K562 (cell line): Measurements from ENCODE around the gene FAM136A. TPM values are rescaled to one million over a fixed set of nuclear protein-coding genes. Genes with fewer than 3 reads are reported as not detected.

Experiments used
- COPS2 ChIP-seq: fragments of 450-650 bp; conservative IDR thresholded peaks from 2 replicates; pipeline ENCODE4 v1.6.1; 2016; ENCODE audit warnings: mild to moderate bottlenecking, moderate library complexity
- CREM ChIP-seq: IDR thresholded peaks from 2 replicates; pipeline ENCODE4 v1.6.1; 2014; ENCODE audit warnings: antibody characterized with exemption, low read depth
- DMBX1 ChIP-seq: fragments of 250-450 bp; sonication (Bioruptor Pico); IDR thresholded peaks from 2 replicates; pipeline ENCODE4 v1.8.0; 2022; ENCODE audit warnings: inconsistent platforms, mild to moderate bottlenecking, moderate library complexity, borderline replicate concordance
- GABPB2 ChIP-seq: fragments of 250-450 bp; sonication (Bioruptor Pico); conservative IDR thresholded peaks from 2 replicates; pipeline ENCODE4 v1.5.1; 2021; ENCODE audit warnings: mild to moderate bottlenecking
- HMG20A ChIP-seq: fragments of 450-650 bp; formaldehyde crosslinking; conservative IDR thresholded peaks from 2 replicates; pipeline ENCODE4 v1.4.0; 2020; ENCODE audit warnings: mild to moderate bottlenecking, mixed read lengths
- HMGN3 ChIP-seq: IDR thresholded peaks from 2 replicates; pipeline ENCODE4 v1.6.1; 2011; ENCODE audit warnings: borderline replicate concordance, low read depth, mild to moderate bottlenecking, mixed read lengths, low read length; ENCODE audit not compliant: insufficient read length; ENCODE audit errors: extremely low read depth
- KDM2B ChIP-seq: fragments of 250-450 bp; sonication (Bioruptor Pico); IDR thresholded peaks from 2 replicates; pipeline ENCODE4 v1.8.0; 2021; ENCODE audit warnings: mild to moderate bottlenecking, moderate library complexity
- OTX1 ChIP-seq: fragments of 450-650 bp; formaldehyde crosslinking; IDR thresholded peaks from 2 replicates; pipeline ENCODE4 v1.4.0; 2022; ENCODE audit warnings: mild to moderate bottlenecking
- RBM25 ChIP-seq: fragments of 200-400 bp; formaldehyde crosslinking; IDR thresholded peaks from 2 replicates; pipeline ENCODE4 v1.6.1; 2018; ENCODE audit warnings: low read length, low read depth, moderate library complexity; ENCODE audit not compliant: severe bottlenecking
- SMARCA4 ChIP-seq: fragments of 450-650 bp; IDR thresholded peaks from 2 replicates; pipeline ENCODE4 v1.6.1; 2016
- SMC3 ChIP-seq: conservative IDR thresholded peaks from 2 replicates; pipeline ENCODE4 v1.6.1; 2011; ENCODE audit warnings: low read depth, low read length, improper control_type of control experiment; ENCODE audit not compliant: insufficient read depth
- ZNF212 ChIP-seq: fragments of 450-650 bp; formaldehyde crosslinking; IDR thresholded peaks from 2 replicates; pipeline ENCODE4 v1.4.0; 2020; ENCODE audit warnings: mild to moderate bottlenecking
- ZNF280A ChIP-seq: fragments of 450-650 bp; IDR thresholded peaks from 2 replicates; pipeline ENCODE4 v1.6.1; 2018; ENCODE audit warnings: mild to moderate bottlenecking, low read depth; ENCODE audit not compliant: partially characterized antibody
- polyA plus RNA-seq, 8 experiments: library from polyadenylated mRNA; depleted of rRNA in 4 of 8; stranded (reverse) in 5 of 8; unstranded in 3 of 8; fragments of >200 nt; fragmentation: Nextera tagmentation in 2 of 8; fragmentation: Illumina TruSeq in 1 of 8; extraction: Ambion mirVana in 2 of 8; extraction: Trizol in 1 of 8; gene quantifications; 2 replicates each; pipeline versions ENCODE4 v1.2.1 to v1.2.3, GENCODE V29; 2011 to 2014; ENCODE audit warnings: inconsistent platforms in 1 of 8, missing spikeins in 1 of 8
- total RNA-seq, 7 experiments: library from RNA; depleted of rRNA in 6 of 7; stranded (reverse); fragments of >200 nt in 6 of 7; fragmentation: Illumina TruSeq in 2 of 7; extraction: Trizol in 2 of 7; gene quantifications; 2 replicates each; pipeline versions ENCODE4 v1.2.1 to v1.2.3, GENCODE V29; 2011 to 2021; ENCODE audit warnings: low replicate concordance in 1 of 7
- TF ChIP-seq, protein P1 (sequence below): fragments of 450-650 bp; formaldehyde crosslinking; IDR thresholded peaks from 2 replicates; pipeline ENCODE4 v1.4.0; 2022; ENCODE audit warnings: missing genetic modification characterization
- TF ChIP-seq, protein P2 (sequence below): fragments of 250-450 bp; sonication (Bioruptor Pico); IDR thresholded peaks from 2 replicates; pipeline ENCODE4 v1.5.1; 2021; ENCODE audit warnings: mild to moderate bottlenecking
- TF ChIP-seq, protein P3 (sequence below): fragments of 250-450 bp; sonication (Bioruptor Pico); IDR thresholded peaks from 2 replicates; pipeline ENCODE4 v1.8.0; 2022; ENCODE audit warnings: moderate library complexity, mild to moderate bottlenecking, inconsistent platforms
- TF ChIP-seq, protein P4 (sequence below): fragments of 250-450 bp; sonication (Bioruptor Pico); IDR thresholded peaks from 2 replicates; pipeline ENCODE4 v1.5.0; 2021; ENCODE audit warnings: mild to moderate bottlenecking, borderline replicate concordance

Gene FAM136A
- total and polyA plus RNA-seq, 9 of the 15 experiments (the other 6 are each of a cell fraction or from before 2014, with no cell fraction given) = 89.0 to 151 (median 104) TPM

DNA sequence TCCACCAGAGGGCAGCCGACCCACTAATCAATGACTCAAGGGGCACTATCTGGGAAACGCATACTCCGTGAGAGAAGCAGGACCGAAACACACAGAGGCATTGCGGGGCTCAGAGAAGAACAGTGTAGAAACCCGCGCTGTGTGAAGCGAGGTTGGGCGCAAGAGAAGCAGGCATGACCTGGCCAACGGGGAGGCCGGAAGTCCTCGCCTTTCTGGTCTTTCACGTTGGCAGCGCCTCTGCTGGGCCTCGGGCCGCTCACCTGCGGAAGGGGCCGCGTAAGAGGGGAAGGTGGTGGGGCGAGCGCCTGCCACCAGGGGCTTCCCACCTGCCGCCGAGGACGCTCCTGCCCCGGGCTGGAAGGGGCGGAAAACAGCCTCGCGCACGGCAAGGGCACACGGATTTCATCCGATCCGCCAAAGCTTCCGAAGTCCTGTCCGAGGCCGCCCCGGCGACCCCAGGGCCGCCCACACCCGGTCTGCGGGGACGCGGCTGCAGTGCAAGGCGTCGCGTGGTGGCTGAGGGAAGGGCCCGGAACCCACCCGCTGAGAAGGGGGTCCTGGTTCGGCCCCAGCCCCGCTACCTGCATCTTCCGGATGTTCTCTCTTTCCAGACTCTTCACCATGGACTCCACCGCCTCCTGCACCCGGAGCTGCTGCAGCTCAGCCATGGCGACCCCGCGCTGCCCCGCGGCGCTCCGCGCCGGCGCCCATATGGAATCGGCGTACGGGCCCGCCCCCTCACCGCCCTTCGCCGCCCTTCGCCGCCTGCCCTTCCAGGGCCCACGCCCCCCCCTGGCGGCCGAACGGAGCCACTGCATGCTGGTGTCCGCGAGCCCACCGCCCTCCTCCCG is at the start of gene FAM136A (continued):
- TF ChIP-seq ZNF280A (no peak), ZNF212 (CRISPR knock-in tag) (no peak), SMC3 (peak; percentile 54), OTX1 (no peak), SMARCA4 (peak; percentile 54), KDM2B (no peak), RBM25 (no peak), GABPB2 (CRISPR knock-in tag) (no peak), CREM (peak; percentile 53), HMG20A (CRISPR knock-in tag) (no peak), HMGN3 (peak; percentile 59), DMBX1 (CRISPR knock-in tag) (no peak), COPS2 (no peak)
- TF ChIP-seq, protein P1, sequence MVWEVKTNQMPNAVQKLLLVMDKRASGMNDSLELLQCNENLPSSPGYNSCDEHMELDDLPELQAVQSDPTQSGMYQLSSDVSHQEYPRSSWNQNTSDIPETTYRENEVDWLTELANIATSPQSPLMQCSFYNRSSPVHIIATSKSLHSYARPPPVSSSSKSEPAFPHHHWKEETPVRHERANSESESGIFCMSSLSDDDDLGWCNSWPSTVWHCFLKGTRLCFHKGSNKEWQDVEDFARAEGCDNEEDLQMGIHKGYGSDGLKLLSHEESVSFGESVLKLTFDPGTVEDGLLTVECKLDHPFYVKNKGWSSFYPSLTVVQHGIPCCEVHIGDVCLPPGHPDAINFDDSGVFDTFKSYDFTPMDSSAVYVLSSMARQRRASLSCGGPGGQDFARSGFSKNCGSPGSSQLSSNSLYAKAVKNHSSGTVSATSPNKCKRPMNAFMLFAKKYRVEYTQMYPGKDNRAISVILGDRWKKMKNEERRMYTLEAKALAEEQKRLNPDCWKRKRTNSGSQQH (CRISPR knock-in tag) = no peak
- TF ChIP-seq, protein P2, sequence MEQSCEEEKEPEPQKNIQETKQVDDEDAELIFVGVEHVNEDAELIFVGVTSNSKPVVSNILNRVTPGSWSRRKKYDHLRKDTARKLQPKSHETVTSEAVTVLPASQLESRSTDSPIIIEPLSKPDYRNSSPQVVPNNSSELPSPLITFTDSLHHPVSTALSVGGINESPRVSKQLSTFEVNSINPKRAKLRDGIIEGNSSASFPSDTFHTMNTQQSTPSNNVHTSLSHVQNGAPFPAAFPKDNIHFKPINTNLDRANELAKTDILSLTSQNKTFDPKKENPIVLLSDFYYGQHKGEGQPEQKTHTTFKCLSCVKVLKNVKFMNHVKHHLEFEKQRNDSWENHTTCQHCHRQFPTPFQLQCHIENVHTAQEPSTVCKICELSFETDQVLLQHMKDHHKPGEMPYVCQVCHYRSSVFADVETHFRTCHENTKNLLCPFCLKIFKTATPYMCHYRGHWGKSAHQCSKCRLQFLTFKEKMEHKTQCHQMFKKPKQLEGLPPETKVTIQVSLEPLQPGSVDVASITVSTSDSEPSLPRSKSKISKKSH (CRISPR knock-in tag) = no peak
- TF ChIP-seq, protein P3, sequence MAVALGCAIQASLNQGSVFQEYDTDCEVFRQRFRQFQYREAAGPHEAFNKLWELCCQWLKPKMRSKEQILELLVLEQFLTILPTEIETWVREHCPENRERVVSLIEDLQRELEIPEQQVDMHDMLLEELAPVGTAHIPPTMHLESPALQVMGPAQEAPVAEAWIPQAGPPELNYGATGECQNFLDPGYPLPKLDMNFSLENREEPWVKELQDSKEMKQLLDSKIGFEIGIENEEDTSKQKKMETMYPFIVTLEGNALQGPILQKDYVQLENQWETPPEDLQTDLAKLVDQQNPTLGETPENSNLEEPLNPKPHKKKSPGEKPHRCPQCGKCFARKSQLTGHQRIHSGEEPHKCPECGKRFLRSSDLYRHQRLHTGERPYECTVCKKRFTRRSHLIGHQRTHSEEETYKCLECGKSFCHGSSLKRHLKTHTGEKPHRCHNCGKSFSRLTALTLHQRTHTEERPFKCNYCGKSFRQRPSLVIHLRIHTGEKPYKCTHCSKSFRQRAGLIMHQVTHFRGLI (CRISPR knock-in tag) = no peak
- TF ChIP-seq, protein P4, sequence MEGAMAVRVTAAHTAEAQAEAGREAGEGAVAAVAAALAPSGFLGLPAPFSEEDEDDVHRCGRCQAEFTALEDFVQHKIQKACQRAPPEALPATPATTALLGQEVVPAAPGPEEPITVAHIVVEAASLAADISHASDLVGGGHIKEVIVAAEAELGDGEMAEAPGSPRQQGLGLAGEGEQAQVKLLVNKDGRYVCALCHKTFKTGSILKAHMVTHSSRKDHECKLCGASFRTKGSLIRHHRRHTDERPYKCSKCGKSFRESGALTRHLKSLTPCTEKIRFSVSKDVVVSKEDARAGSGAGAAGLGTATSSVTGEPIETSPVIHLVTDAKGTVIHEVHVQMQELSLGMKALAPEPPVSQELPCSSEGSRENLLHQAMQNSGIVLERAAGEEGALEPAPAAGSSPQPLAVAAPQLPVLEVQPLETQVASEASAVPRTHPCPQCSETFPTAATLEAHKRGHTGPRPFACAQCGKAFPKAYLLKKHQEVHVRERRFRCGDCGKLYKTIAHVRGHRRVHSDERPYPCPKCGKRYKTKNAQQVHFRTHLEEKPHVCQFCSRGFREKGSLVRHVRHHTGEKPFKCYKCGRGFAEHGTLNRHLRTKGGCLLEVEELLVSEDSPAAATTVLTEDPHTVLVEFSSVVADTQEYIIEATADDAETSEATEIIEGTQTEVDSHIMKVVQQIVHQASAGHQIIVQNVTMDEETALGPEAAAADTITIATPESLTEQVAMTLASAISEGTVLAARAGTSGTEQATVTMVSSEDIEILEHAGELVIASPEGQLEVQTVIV (CRISPR knock-in tag) = no peak
